Cardiac fibroblast (primary cell): ENCODE measurements around the gene SEC23B.
"Not testable (repeated sequence)": the region's sequence is repeated elsewhere in the genome, so short reads cannot be mapped to it uniquely, and the experiment has no call there.

Experiments used
- DNase-seq, 2 donors: peaks; one replicate each; pipeline versions ENCODE4 v3.0.0 to v3.0.0-alpha.2; 2010; ENCODE audit warnings: low read depth in 2 of 2
- H3K4me3 ChIP-seq, 2 donors: replicated peaks in 1 of 2; 1 replicate in 1 of 2; 2 replicates in 1 of 2; pipeline ENCODE4 v1.5.1; 2011; ENCODE audit warnings: low read depth in 2 of 2, low read length in 2 of 2, mild to moderate bottlenecking in 2 of 2, moderate library complexity in 1 of 2
- CTCF ChIP-seq: IDR thresholded peaks from one replicate; pipeline ENCODE4 v1.5.1; 2011; ENCODE audit warnings: low read depth, mild to moderate bottlenecking, low read length, inconsistent platforms

SEC23B gene

GRCh38 chr20:18481596-18481995 is 26.1 kb upstream of the SEC23B start:
- DNase-seq, result no peak
- no peak for TF ChIP-seq CTCF
- no peak overlapping the region for H3K4me3 ChIP-seq

GRCh38 chr20:18488301-18488700 is 19.4 kb upstream of the SEC23B start:
- H3K4me3 ChIP-seq, result no peak overlapping the region
- no peak for DNase-seq
- TF ChIP-seq CTCF, result no peak

GRCh38 chr20:18496042-18496441 is 11.7 kb upstream of the SEC23B start:
- peak overlapping the region; percentile 88 to 98 for H3K4me3 ChIP-seq
- no peak for TF ChIP-seq CTCF
- peak in 1 of 2 donors; percentile 11 for DNase-seq

- peak within 1 kb of the TSS; percentile 88 to 98 for H3K4me3 ChIP-seq
- DNase-seq, result peak; percentile 81 to 87
- no peak for TF ChIP-seq CTCF
These were observed 10.8 kb upstream of the SEC23B start, which contains the start of gene RBBP9 for GRCh38 chr20:18496740-18497592. TSS of gene RBBP9 (minus strand) at chr20:18497225. CDS start at chr20:18497167, 58 bp downstream.

GRCh38 chr20:18497603-18498002 is 10.1 kb upstream of the SEC23B start:
- TF ChIP-seq CTCF, result no peak
- H3K4me3 ChIP-seq, result no peak overlapping the region
- no peak for DNase-seq

- not testable (repeated sequence) for DNase-seq, H3K4me3 ChIP-seq
These were observed 6.1 kb upstream of the SEC23B start for GRCh38 chr20:18501672-18502071.

GRCh38 chr20:18504479-18505060 is 3.2 kb upstream of the SEC23B start:
- no peak overlapping the region for H3K4me3 ChIP-seq
- no peak for TF ChIP-seq CTCF
- peak; percentile 57 to 75 for DNase-seq
